A549 (cell line): Measurements from ENCODE around the gene RBCK1. TPM values are rescaled to one million over a fixed set of nuclear protein-coding genes. Genes with fewer than 3 reads are reported as not detected.

Experiments
- ATAC-seq, 2 experiments: fragments of 200-7000 bp in 1 of 2; fragments of >200 bp in 1 of 2; cut with Nextera tagmentation in 1 of 2; cut with Tn5 transposase in 1 of 2; 3 replicates each; pipeline versions ENCODE4 v1.8.0 to v1.9.1; 2018 to 2020; ENCODE audit warnings: mild to moderate bottlenecking in 1 of 2, moderate library complexity in 1 of 2
- CTCF ChIA-PET: fragments of 300-600 bp; sonication (Branson Sonifier 250); formaldehyde crosslinking; extraction: SDS; loops from one replicate; lab custom pipeline; 2021; ENCODE audit warnings: antibody characterized with exemption, inconsistent platforms; lab: Yijun Ruan, JAX
- POLR2A ChIA-PET: fragments of 350-600 bp; formaldehyde crosslinking; extraction: SDS; loops from one replicate; lab custom pipeline; 2021; ENCODE audit warnings: antibody characterized with exemption, inconsistent platforms; lab: Yijun Ruan, JAX
- DNase-seq, 2 experiments: peaks; one replicate each; pipeline versions ENCODE4 v3.0.0 to v3.0.0-alpha.2; 2011 to 2016; ENCODE audit warnings: low read depth in 1 of 2, low spot score in 1 of 2
- FAIRE-seq: peaks from 2 replicates; lab custom pipeline; 2011; peaks lifted over from hg19 to GRCh38; lab: Jason Lieb, UNC
- H3K27ac ChIP-seq, 2 experiments: fragments of >200 bp; sonication (Bioruptor Twin); formaldehyde crosslinking; 3 replicates each; pipeline ENCODE4 v1.5.1; 2016 to 2017
- H3K4me1 ChIP-seq: fragments of >200 bp; sonication (Bioruptor Twin); formaldehyde crosslinking; 3 replicates; pipeline ENCODE4 v1.6.1; 2016
- H3K4me2 ChIP-seq: fragments of >200 bp; sonication (Bioruptor Twin); formaldehyde crosslinking; 3 replicates; pipeline ENCODE4 v1.6.1; 2016
- H3K4me3 ChIP-seq: fragments of >200 bp; sonication (Bioruptor Twin); formaldehyde crosslinking; 3 replicates; pipeline ENCODE4 v1.5.1; 2016
- H3K9me3 ChIP-seq: fragments of >200 bp; sonication (Bioruptor Twin); formaldehyde crosslinking; 3 replicates; pipeline ENCODE4 v1.6.1; 2016
- BCL3 ChIP-seq: fragments of >200 bp; sonication (Bioruptor Twin); formaldehyde crosslinking; IDR thresholded peaks from 3 replicates; pipeline ENCODE4 v1.6.1; 2016
- CEBPB ChIP-seq, 2 experiments: fragments of >200 bp in 1 of 2; sonication (Bioruptor Twin) in 1 of 2; formaldehyde crosslinking in 1 of 2; IDR thresholded peaks; 2 replicates each; pipeline ENCODE4 v1.6.1; 2012 to 2016
- CTCF ChIP-seq: fragments of >200 bp; sonication (Bioruptor Twin); formaldehyde crosslinking; IDR thresholded peaks from 3 replicates; pipeline ENCODE4 v1.5.1; 2016
- EHF ChIP-seq: fragments of 250-450 bp; sonication (Bioruptor Pico); IDR thresholded peaks from 2 replicates; pipeline ENCODE4 v1.5.0; 2020; ENCODE audit warnings: mild to moderate bottlenecking
- FOSB ChIP-seq: fragments of 250-450 bp; sonication (Bioruptor Pico); IDR thresholded peaks from 2 replicates; pipeline ENCODE4 v1.5.0; 2020; ENCODE audit warnings: mild to moderate bottlenecking, moderate library complexity
- FOSL2 ChIP-seq, 2 experiments: fragments of 450-650 bp in 1 of 2; fragments of >200 bp in 1 of 2; sonication (Bioruptor Twin) in 1 of 2; formaldehyde crosslinking; IDR thresholded peaks; 2 replicates each; pipeline versions ENCODE4 v1.5.0 to v1.6.1; 2016 to 2020; ENCODE audit warnings: mild to moderate bottlenecking in 1 of 2, moderate library complexity in 1 of 2
- HDAC2 ChIP-seq: fragments of 200-600 bp; sonication (generic); IDR thresholded peaks from 2 replicates; pipeline ENCODE4 v1.6.1; 2016
- HOXB13 ChIP-seq: fragments of 250-450 bp; sonication (Bioruptor Pico); IDR thresholded peaks from 2 replicates; pipeline ENCODE4 v1.5.0; 2020; ENCODE audit warnings: low read depth, mild to moderate bottlenecking, moderate library complexity
- HOXB5 ChIP-seq: fragments of 250-450 bp; sonication (Bioruptor Pico); IDR thresholded peaks from 2 replicates; pipeline ENCODE4 v1.5.0; 2020; ENCODE audit warnings: mild to moderate bottlenecking, moderate library complexity
- JUNB ChIP-seq: fragments of >200 bp; sonication (Bioruptor Twin); formaldehyde crosslinking; IDR thresholded peaks from 2 replicates; pipeline ENCODE4 v1.6.1; 2016
- KDM5A ChIP-seq: fragments of 200-600 bp; sonication (generic); IDR thresholded peaks from 2 replicates; pipeline ENCODE4 v1.6.1; 2016; ENCODE audit warnings: antibody characterized with exemption, mild to moderate bottlenecking
- MAFK ChIP-seq: fragments of 450-650 bp; IDR thresholded peaks from 2 replicates; pipeline ENCODE4 v1.6.1; 2014; ENCODE audit not compliant: partially characterized antibody
- MAX ChIP-seq: IDR thresholded peaks from 2 replicates; pipeline ENCODE4 v1.6.1; 2012
- MAZ ChIP-seq: fragments of 150-350 bp; IDR thresholded peaks from 2 replicates; pipeline ENCODE4 v1.6.1; 2014; ENCODE audit warnings: antibody characterized with exemption, low read depth, low read length, borderline replicate concordance
- MYC ChIP-seq: IDR thresholded peaks from 2 replicates; pipeline ENCODE4 v1.6.1; 2012; ENCODE audit warnings: mild to moderate bottlenecking, inconsistent platforms, low read length, improper control_type of control experiment, borderline replicate concordance
- NFE2L2 ChIP-seq: fragments of 150-350 bp; conservative IDR thresholded peaks from 2 replicates; pipeline ENCODE4 v1.6.1; 2014; ENCODE audit warnings: low read length
- PBX3 ChIP-seq: IDR thresholded peaks from 2 replicates; pipeline ENCODE4 v1.6.1; 2012
- PHF8 ChIP-seq: fragments of 200-600 bp; sonication (generic); IDR thresholded peaks from 2 replicates; pipeline ENCODE4 v1.6.1; 2016; ENCODE audit warnings: low read depth, mild to moderate bottlenecking, antibody characterized with exemption, moderate library complexity, borderline replicate concordance
- POLR2AphosphoS2 ChIP-seq: conservative IDR thresholded peaks from 2 replicates; pipeline ENCODE4 v1.6.1; 2012; ENCODE audit warnings: low read length, improper control_type of control experiment, inconsistent platforms
- RCOR1 ChIP-seq: fragments of 150-350 bp; IDR thresholded peaks from 2 replicates; pipeline ENCODE4 v1.6.1; 2014; ENCODE audit warnings: antibody characterized with exemption, low read length, low read depth
- RFX5 ChIP-seq: fragments of 450-650 bp; IDR thresholded peaks from 2 replicates; pipeline ENCODE4 v1.7.1; 2014; ENCODE audit warnings: antibody characterized with exemption, mild to moderate bottlenecking, moderate library complexity
- SMC3 ChIP-seq: fragments of >200 bp; sonication (Bioruptor Twin); formaldehyde crosslinking; IDR thresholded peaks from 3 replicates; pipeline ENCODE4 v1.6.1; 2018; ENCODE audit warnings: inconsistent platforms
- TFCP2L1 ChIP-seq: fragments of 250-450 bp; sonication (Bioruptor Pico); IDR thresholded peaks from 2 replicates; pipeline ENCODE4 v1.5.0; 2021; ENCODE audit warnings: mild to moderate bottlenecking
- ZSCAN20 ChIP-seq: fragments of 250-450 bp; sonication (Bioruptor Pico); IDR thresholded peaks from 2 replicates; pipeline ENCODE4 v1.8.0; 2022; ENCODE audit warnings: mild to moderate bottlenecking, moderate library complexity
- WGBS: methylation state at CpG from one replicate; pipeline ENCODE4 v1.1.6; 2017; ENCODE audit errors: missing lambda C conversion rate; 5-methylcytosine and 5-hydroxymethylcytosine counted together
- polyA plus RNA-seq, 4 experiments: library from polyadenylated mRNA; depleted of rRNA in 3 of 4; stranded (reverse); fragments of >200 nt; fragmentation: RNase III in 1 of 4; extraction: RNeasy Plus Mini Kit Qiagen cat#74134 plus additional on column Dnase treatment in 1 of 4; gene quantifications; 2 replicates in 3 of 4; 3 replicates in 1 of 4; pipeline ENCODE4 v1.2.3, GENCODE V29; 2011 to 2017
- TF ChIP-seq, protein P1 (sequence below): IDR thresholded peaks from 2 replicates; pipeline ENCODE4 v1.6.1; 2012; ENCODE audit warnings: low read depth, borderline replicate concordance
- TF ChIP-seq, protein P2 (sequence below): fragments of 450-650 bp; IDR thresholded peaks from 2 replicates; pipeline ENCODE4 v1.6.1; 2014; ENCODE audit warnings: antibody characterized with exemption

Gene RBCK1
- polyA plus RNA-seq, 2 of the 4 experiments (the other 2 are of a cell fraction): 117 to 222 TPM

DNA sequence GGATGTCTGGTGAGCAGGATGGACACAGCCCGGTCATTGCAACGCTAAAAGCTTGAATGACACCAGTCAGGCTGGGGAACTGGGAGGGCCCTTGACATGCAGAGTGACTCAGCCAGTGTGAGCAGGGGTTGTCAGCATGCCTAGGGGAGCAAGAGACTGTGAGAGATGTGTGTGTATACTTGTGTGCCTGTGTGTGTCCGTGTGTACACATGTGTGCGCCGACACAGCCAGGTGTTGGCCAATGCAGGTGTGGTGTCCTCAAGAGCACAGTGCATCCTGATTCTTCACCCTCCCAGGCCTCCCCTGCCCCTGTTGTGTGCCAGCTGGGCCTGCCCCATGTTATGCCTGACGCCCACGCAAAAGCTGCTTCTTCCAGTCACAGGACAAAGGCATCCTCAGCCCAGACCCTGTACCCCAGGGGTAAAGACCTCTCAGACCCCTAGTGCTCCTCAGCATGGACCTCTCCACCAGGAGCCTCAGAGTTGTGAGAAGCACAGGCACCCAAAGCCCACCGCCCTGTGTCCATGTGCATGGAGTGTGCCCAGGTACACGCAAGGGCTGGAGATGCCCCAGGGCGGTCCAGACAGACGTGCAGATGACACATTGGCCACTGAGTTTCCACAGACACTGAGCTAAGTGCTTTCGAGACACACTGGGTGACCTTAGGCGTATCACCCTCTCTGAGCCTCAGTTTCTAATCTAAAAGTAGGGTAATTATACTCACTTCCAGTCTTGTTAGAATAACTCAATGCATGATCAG, 44.6 kb upstream of the RBCK1 start:
- 0 out of 2 replicates have a peak, but pooled peaks have one; percentile 38 for TF ChIP-seq MAX
- 0 out of 2 replicates have a peak, but pooled peaks have one; percentile 7 for TF ChIP-seq HOXB13 (CRISPR knock-in tag)
- peak; percentile 13; the same call in 1 of the 3 replicates for TF ChIP-seq SMC3
- 0 out of 2 replicates have a peak, but pooled peaks have one; percentile 14 for TF ChIP-seq MAZ
- no peak for TF ChIP-seq MYC
- TF ChIP-seq FOSL2 (IDR thresholded peaks at IDR 0.05): no peak
- TF ChIP-seq FOSL2 (CRISPR knock-in tag; IDR thresholded peaks at IDR 0.05): peak; percentile 48
- no peak for TF ChIP-seq FOSB
- TF ChIP-seq, all 56 proteins: peak for 5

GRCh38 chr20:364905-365794, 42.9 kb upstream of the RBCK1 start:
- CTCF ChIA-PET: interaction anchor here (0.9 to 50.3 kb wide), 7 partner anchors 10 to 73 kb away, joined by 3 to 1229 read pairs (median 66); partner anchors contain the start of gene TRIB3
- Histone ChIP-seq H3K27ac (peak overlapping the region; percentile 94 to 98), H3K4me1 (peaks cover 87% of the 10 kb centered on the region), H3K9me3 (no peaks in the 10 kb centered on the region), H3K4me3 (no peak overlapping the region), H3K4me2 (peak overlapping the region; percentile 41)
- peak; percentile 25 to 32; a peak in 4 of 6 replicates for ATAC-seq
- DNase-seq: peak in 1 of 2 experiments; percentile 87
- 76% methylated on average over 9 of the region's 9 CpGs for WGBS
- POLR2A ChIA-PET: interaction anchor here (7.1 kb wide), 1 partner anchor 19 kb away, joined by 147 read pairs; the partner anchor contains the start of gene TRIB3
- FAIRE-seq: peak; percentile 63
- TF ChIP-seq ZSCAN20 (CRISPR knock-in tag) (no peak), JUNB (peak; percentile 35; the same call in 1 of the 2 replicates), FOSL2 (IDR thresholded peaks at IDR 0.05) (peak; percentile 64), FOSL2 (CRISPR knock-in tag; IDR thresholded peaks at IDR 0.05) (peak; percentile 85), CTCF (peak; percentile 11; the same call in 1 of the 3 replicates), RFX5 (0 out of 2 replicates have a peak, but pooled peaks have one; percentile 18), CEBPB (IDR thresholded peaks at IDR 0.05) (no peak), MYC (no peak), KDM5A (no peak), MAZ (no peak), EHF (CRISPR knock-in tag) (peak; percentile 42; the same call in 1 of the 2 replicates), BCL3 (no peak), POLR2AphosphoS2 (no peak), HOXB5 (CRISPR knock-in tag) (no peak), HOXB13 (CRISPR knock-in tag) (peak; percentile 77; the same call in 1 of the 2 replicates), PHF8 (no peak), MAX (peak; percentile 61; the same call in 1 of the 2 replicates), HDAC2 (no peak), MAFK (peak; percentile 99), RCOR1 (no peak), PBX3 (no peak), NFE2L2 (peak; percentile 97), TFCP2L1 (CRISPR knock-in tag) (no peak)
- TF ChIP-seq, protein P1, sequence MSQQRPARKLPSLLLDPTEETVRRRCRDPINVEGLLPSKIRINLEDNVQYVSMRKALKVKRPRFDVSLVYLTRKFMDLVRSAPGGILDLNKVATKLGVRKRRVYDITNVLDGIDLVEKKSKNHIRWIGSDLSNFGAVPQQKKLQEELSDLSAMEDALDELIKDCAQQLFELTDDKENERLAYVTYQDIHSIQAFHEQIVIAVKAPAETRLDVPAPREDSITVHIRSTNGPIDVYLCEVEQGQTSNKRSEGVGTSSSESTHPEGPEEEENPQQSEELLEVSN: no peak
- TF ChIP-seq, protein P2, sequence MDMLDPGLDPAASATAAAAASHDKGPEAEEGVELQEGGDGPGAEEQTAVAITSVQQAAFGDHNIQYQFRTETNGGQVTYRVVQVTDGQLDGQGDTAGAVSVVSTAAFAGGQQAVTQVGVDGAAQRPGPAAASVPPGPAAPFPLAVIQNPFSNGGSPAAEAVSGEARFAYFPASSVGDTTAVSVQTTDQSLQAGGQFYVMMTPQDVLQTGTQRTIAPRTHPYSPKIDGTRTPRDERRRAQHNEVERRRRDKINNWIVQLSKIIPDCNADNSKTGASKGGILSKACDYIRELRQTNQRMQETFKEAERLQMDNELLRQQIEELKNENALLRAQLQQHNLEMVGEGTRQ: no peak

More for the DNA sequence above, 44.6 kb upstream of the RBCK1 start:
- Histone ChIP-seq H3K9me3 (no peaks in the 10 kb centered on the region), H3K4me2 (peak overlapping the region; percentile 67), H3K4me1 (peaks cover 88% of the 10 kb centered on the region), H3K4me3 (peak overlapping the region; percentile 10; the same call in 1 of the 3 replicates), H3K27ac (peak overlapping the region; percentile 94 to 98)
- WGBS: 68% methylated on average over 12 of the region's 13 CpGs
- ChIA-PET POLR2A (interaction anchor here (0.9 to 7.1 kb wide), 9 partner anchors 9 to 99 kb away, joined by 3 to 147 read pairs (median 13); partner anchors contain the start of genes NRSN2, RBCK1, SOX12 and TBC1D20), CTCF (interaction anchor here (1.2 to 50.3 kb wide), 20 partner anchors 11 to 376 kb away, joined by 3 to 1229 read pairs (median 8); partner anchors contain the start of genes TBC1D20 and TRIB3)
- no peak for FAIRE-seq
- peak in 1 of 2 experiments; percentile 66 for DNase-seq
- ATAC-seq: peak; percentile 55 to 57
